Measurements from ENCODE around the gene SERPINA12. TPM values are rescaled to one million over a fixed set of nuclear protein-coding genes. Genes with fewer than 3 reads are reported as not detected.
A peak's percentile ranks its signal among the peaks of the same experiment; 100 is the strongest.

Gene SERPINA12
- total and polyA plus RNA-seq, 4 experiments from 2014 or later: not detected

- H3K4me3 ChIP-seq (ENCODE audit: low read length in 2 of 2): no peak overlapping the region
These were observed 27.6 kb upstream of the SERPINA12 start for GRCh38 chr14:94536836-94537235.

GRCh38 chr14:94535506-94535905 lies 26.2 kb upstream of the SERPINA12 start:
- H3K4me3 Mint-ChIP-seq: no peak overlapping the region
- intact Hi-C loops (cut with micrococcal nuclease): no loop called here
- Histone ChIP-seq H3K4me1 (ENCODE audit: insufficient read depth, low read length) (no peaks in the 10 kb centered on the region), H3K27ac (ENCODE audit: low read depth, low read length) (no peak overlapping the region), H3K27me3 (ENCODE audit: insufficient read depth, low read length) (no peaks in the 10 kb centered on the region), H3K4me3 (ENCODE audit: low read length in 2 of 2) (no peak overlapping the region), H3K9me3 (ENCODE audit: control insufficient read depth in 1 of 2, low read length in 2 of 2) (no peaks in the 10 kb centered on the region), H3K36me3 (ENCODE audit: insufficient read depth, low read length) (no peaks in the 10 kb centered on the region)
- no peaks in the 10 kb centered on the region for H3K36me3 Mint-ChIP-seq
- POLR2A ChIA-PET (ENCODE audit: partially characterized antibody): no interaction called here
- no peaks in the 10 kb centered on the region for H3K4me1 Mint-ChIP-seq
- DNase-seq: no peak
- peaks cover 4 to 25% of the 10 kb centered on the region in 2 donors for H3K27me3 Mint-ChIP-seq
- no peak overlapping the region for H3K27ac Mint-ChIP-seq
- H3K9me3 Mint-ChIP-seq: peaks cover 0 to 8% (median 2%) of the 10 kb centered on the region in 8 donors
- CTCF ChIA-PET (ENCODE audit: partially characterized antibody): no interaction called here

More at GRCh38 chr14:94536836-94537235, 27.6 kb upstream of the SERPINA12 start:
- intact Hi-C loops (cut with micrococcal nuclease): no loop called here
- peaks cover 5 to 25% of the 10 kb centered on the region in 2 donors for H3K27me3 Mint-ChIP-seq
- Histone ChIP-seq H3K27me3 (ENCODE audit: insufficient read depth, low read length) (no peaks in the 10 kb centered on the region), H3K9me3 (ENCODE audit: control insufficient read depth in 1 of 2, low read length in 2 of 2) (no peaks in the 10 kb centered on the region), H3K27ac (ENCODE audit: low read depth, low read length) (no peak overlapping the region), H3K4me1 (ENCODE audit: insufficient read depth, low read length) (no peaks in the 10 kb centered on the region), H3K36me3 (ENCODE audit: insufficient read depth, low read length) (no peaks in the 10 kb centered on the region)
- H3K9me3 Mint-ChIP-seq: peaks cover 0 to 4% (median 2%) of the 10 kb centered on the region in 8 donors
- H3K36me3 Mint-ChIP-seq: no peaks in the 10 kb centered on the region
- CTCF ChIA-PET (ENCODE audit: partially characterized antibody): interaction anchor here (1.0 kb wide), 1 partner anchor 11 kb away, joined by 3 read pairs; no protein-coding TSS in a partner anchor
- DNase-seq: no peak
- no peak overlapping the region for H3K4me3 Mint-ChIP-seq
- no peaks in the 10 kb centered on the region for H3K4me1 Mint-ChIP-seq
- H3K27ac Mint-ChIP-seq: no peak overlapping the region
- POLR2A ChIA-PET (ENCODE audit: partially characterized antibody): no interaction called here

GRCh38 chr14:94532447-94532846 lies 23.2 kb upstream of the SERPINA12 start:
- Mint-ChIP-seq H3K27ac (no peak overlapping the region), H3K36me3 (no peaks in the 10 kb centered on the region), H3K4me3 (no peak overlapping the region), H3K9me3 (peaks cover 0 to 8% (median 2%) of the 10 kb centered on the region in 8 donors), H3K4me1 (no peaks in the 10 kb centered on the region), H3K27me3 (peaks cover 7 to 22% of the 10 kb centered on the region in 2 donors)
- no peak for DNase-seq
- ChIA-PET POLR2A (ENCODE audit: partially characterized antibody) (interaction anchor here (0.6 kb wide), 1 partner anchor 227 kb away, joined by 3 read pairs; no protein-coding TSS in a partner anchor), CTCF (ENCODE audit: partially characterized antibody) (no interaction called here)
- no peak overlapping the region for H3K27ac ChIP-seq (ENCODE audit: low read depth, low read length)
- H3K27me3 ChIP-seq (ENCODE audit: insufficient read depth, low read length): no peaks in the 10 kb centered on the region
- H3K4me1 ChIP-seq (ENCODE audit: insufficient read depth, low read length): no peaks in the 10 kb centered on the region
- no peak overlapping the region for H3K4me3 ChIP-seq (ENCODE audit: low read length in 2 of 2)
- H3K36me3 ChIP-seq (ENCODE audit: insufficient read depth, low read length): no peaks in the 10 kb centered on the region
- intact Hi-C loops (cut with micrococcal nuclease): no loop called here
- H3K9me3 ChIP-seq (ENCODE audit: control insufficient read depth in 1 of 2, low read length in 2 of 2): no peaks in the 10 kb centered on the region

DNA sequence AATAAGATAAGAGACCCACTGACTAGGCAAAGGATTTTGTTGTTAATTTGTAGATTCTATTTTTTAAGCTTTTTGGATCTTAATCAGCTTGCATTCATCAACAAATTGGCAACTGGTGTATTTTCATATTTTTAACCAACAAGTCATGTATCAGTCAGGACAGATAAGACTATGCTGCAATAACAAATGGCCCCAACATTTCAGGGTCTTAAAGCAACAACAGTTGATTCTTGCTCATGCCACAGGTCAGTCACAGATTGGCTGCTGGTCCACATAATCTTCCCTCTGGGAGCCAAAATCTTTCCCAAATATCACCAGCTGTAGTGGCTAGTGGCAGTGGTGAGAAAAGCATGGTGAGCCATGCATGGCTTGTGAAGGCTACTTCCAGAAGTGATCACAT lies 21.9 kb upstream of the SERPINA12 start:
- Mint-ChIP-seq H3K27ac (no peak overlapping the region), H3K27me3 (peaks cover 13 to 20% of the 10 kb centered on the region in 2 donors), H3K4me3 (no peak overlapping the region), H3K36me3 (no peaks in the 10 kb centered on the region), H3K4me1 (no peaks in the 10 kb centered on the region), H3K9me3 (peaks cover 0 to 8% (median 3%) of the 10 kb centered on the region in 8 donors)
- POLR2A ChIA-PET (ENCODE audit: partially characterized antibody): no interaction called here
- Histone ChIP-seq H3K4me3 (ENCODE audit: low read length in 2 of 2) (no peak overlapping the region), H3K9me3 (ENCODE audit: control insufficient read depth in 1 of 2, low read length in 2 of 2) (no peaks in the 10 kb centered on the region), H3K27me3 (ENCODE audit: insufficient read depth, low read length) (no peaks in the 10 kb centered on the region), H3K27ac (ENCODE audit: low read depth, low read length) (no peak overlapping the region), H3K36me3 (ENCODE audit: insufficient read depth, low read length) (no peaks in the 10 kb centered on the region), H3K4me1 (ENCODE audit: insufficient read depth, low read length) (no peaks in the 10 kb centered on the region)
- no peak for DNase-seq
- intact Hi-C loops (cut with micrococcal nuclease): no loop called here
- CTCF ChIA-PET (ENCODE audit: partially characterized antibody): no interaction called here

DNA sequence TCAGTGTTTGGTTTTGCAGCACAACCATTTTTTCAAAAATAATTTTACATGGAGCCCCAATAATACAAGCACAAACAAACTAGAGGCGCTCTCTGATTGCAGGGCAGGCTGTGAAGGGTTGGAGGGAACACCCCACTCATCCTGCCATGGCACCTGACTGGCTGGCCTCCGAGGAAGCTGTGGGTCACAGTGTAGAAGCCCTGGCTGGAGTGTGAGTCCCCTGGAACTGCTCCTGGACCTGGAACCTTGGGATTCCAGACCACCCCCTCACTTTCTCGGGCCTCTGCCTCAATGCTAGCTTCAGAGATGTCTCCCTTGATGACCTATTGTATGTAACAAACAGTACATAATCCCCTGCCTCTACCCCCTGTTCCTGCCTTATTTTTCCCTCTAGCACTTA lies 14.8 kb upstream of the SERPINA12 start:
- H3K4me1 ChIP-seq (ENCODE audit: insufficient read depth, low read length): no peaks in the 10 kb centered on the region
- intact Hi-C loops (cut with micrococcal nuclease): no loop called here
- H3K4me3 Mint-ChIP-seq: no peak overlapping the region
- H3K36me3 Mint-ChIP-seq: no peaks in the 10 kb centered on the region
- peaks cover 4% of the 10 kb centered on the region for H3K27me3 ChIP-seq (ENCODE audit: insufficient read depth, low read length)
- ChIA-PET CTCF (ENCODE audit: partially characterized antibody) (no interaction called here), POLR2A (ENCODE audit: partially characterized antibody) (no interaction called here)
- no peak for DNase-seq
- no peak overlapping the region for H3K4me3 ChIP-seq (ENCODE audit: low read length in 2 of 2)
- H3K9me3 Mint-ChIP-seq: peaks cover 0 to 11% (median 3%) of the 10 kb centered on the region in 8 donors
- H3K9me3 ChIP-seq (ENCODE audit: control insufficient read depth in 1 of 2, low read length in 2 of 2): no peaks in the 10 kb centered on the region
- H3K36me3 ChIP-seq (ENCODE audit: insufficient read depth, low read length): no peaks in the 10 kb centered on the region
- H3K4me1 Mint-ChIP-seq: peaks cover 0 to 3% (median 0%) of the 10 kb centered on the region in 4 donors
- H3K27me3 Mint-ChIP-seq: peaks cover 21 to 37% of the 10 kb centered on the region in 2 donors
- H3K27ac Mint-ChIP-seq: no peak overlapping the region
- H3K27ac ChIP-seq (ENCODE audit: low read depth, low read length): no peak overlapping the region

GRCh38 chr14:94523265-94523664 lies 14.0 kb upstream of the SERPINA12 start:
- CTCF ChIA-PET (ENCODE audit: partially characterized antibody): no interaction called here
- H3K27me3 Mint-ChIP-seq: peaks cover 21 to 35% of the 10 kb centered on the region in 2 donors
- peak overlapping the region in 1 of 7 donors; percentile 19 for H3K27ac Mint-ChIP-seq
- intact Hi-C loops (cut with micrococcal nuclease): no loop called here
- H3K9me3 Mint-ChIP-seq: peaks cover 0 to 14% (median 4%) of the 10 kb centered on the region in 8 donors
- peaks cover 4% of the 10 kb centered on the region for H3K27me3 ChIP-seq (ENCODE audit: insufficient read depth, low read length)
- H3K4me3 Mint-ChIP-seq: no peak overlapping the region
- peaks cover 0 to 5% (median 0%) of the 10 kb centered on the region in 4 donors for H3K4me1 Mint-ChIP-seq
- H3K9me3 ChIP-seq (ENCODE audit: control insufficient read depth in 1 of 2, low read length in 2 of 2): no peaks in the 10 kb centered on the region
- no peaks in the 10 kb centered on the region for H3K36me3 Mint-ChIP-seq
- H3K4me3 ChIP-seq (ENCODE audit: low read length in 2 of 2): no peak overlapping the region
- POLR2A ChIA-PET (ENCODE audit: partially characterized antibody): no interaction called here
- no peaks in the 10 kb centered on the region for H3K36me3 ChIP-seq (ENCODE audit: insufficient read depth, low read length)
- no peak overlapping the region for H3K27ac ChIP-seq (ENCODE audit: low read depth, low read length)
- DNase-seq: no peak
- no peaks in the 10 kb centered on the region for H3K4me1 ChIP-seq (ENCODE audit: insufficient read depth, low read length)

DNA sequence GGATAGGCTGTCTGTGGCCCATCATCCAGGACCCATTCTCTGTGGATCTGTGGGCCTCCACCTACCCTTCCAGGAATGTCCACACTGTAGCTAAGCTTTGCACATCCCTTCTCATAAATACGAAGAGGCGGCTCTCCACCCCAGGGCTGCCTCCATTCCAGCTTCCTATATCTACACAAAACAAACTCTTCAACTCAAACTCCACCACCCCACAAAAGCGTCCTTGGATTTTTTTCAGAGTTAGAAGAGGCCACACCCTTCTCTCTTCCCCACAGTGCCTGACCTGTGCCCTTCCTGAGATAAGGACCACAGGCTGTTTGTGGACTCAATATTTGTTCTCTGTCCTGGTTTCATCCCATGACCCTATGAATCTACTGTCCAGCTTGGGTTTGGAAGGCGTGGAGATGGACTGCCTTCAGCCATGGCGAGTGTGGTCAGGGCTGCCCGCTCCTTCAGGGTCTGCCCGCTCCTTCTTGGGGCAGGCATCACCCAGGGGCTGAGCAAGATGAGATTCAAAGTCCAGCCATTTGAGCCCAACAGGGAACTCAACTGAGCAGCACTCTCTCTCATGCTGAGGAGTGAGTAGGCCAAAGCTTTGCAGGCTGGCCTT lies 13.0 kb upstream of the SERPINA12 start:
- peaks cover 0 to 14% (median 4%) of the 10 kb centered on the region in 8 donors for H3K9me3 Mint-ChIP-seq
- H3K36me3 Mint-ChIP-seq: no peaks in the 10 kb centered on the region
- no peak overlapping the region for H3K4me3 Mint-ChIP-seq
- peaks cover 0 to 5% (median 0%) of the 10 kb centered on the region in 4 donors for H3K4me1 Mint-ChIP-seq
- H3K27me3 Mint-ChIP-seq: peaks cover 16 to 28% of the 10 kb centered on the region in 2 donors
- no peak for DNase-seq
- ChIA-PET CTCF (ENCODE audit: partially characterized antibody) (interaction anchor here (1.0 kb wide), 1 partner anchor 27 kb away, joined by 3 read pairs; no protein-coding TSS in a partner anchor), POLR2A (ENCODE audit: partially characterized antibody) (no interaction called here)
- Histone ChIP-seq H3K4me1 (ENCODE audit: insufficient read depth, low read length) (no peaks in the 10 kb centered on the region), H3K4me3 (ENCODE audit: low read length in 2 of 2) (no peak overlapping the region), H3K27ac (ENCODE audit: low read depth, low read length) (no peak overlapping the region), H3K36me3 (ENCODE audit: insufficient read depth, low read length) (no peaks in the 10 kb centered on the region), H3K9me3 (ENCODE audit: control insufficient read depth in 1 of 2, low read length in 2 of 2) (no peaks in the 10 kb centered on the region), H3K27me3 (ENCODE audit: insufficient read depth, low read length) (peaks cover 4% of the 10 kb centered on the region)
- intact Hi-C loops (cut with micrococcal nuclease): no loop called here
- H3K27ac Mint-ChIP-seq: no peak overlapping the region
